GM19438 (cell line): ENCODE measurements around the gene OGDHL.
"Not testable (repeated sequence)": the region's sequence is repeated elsewhere in the genome, so short reads cannot be mapped to it uniquely, and the experiment has no call there.

Experiments used
- ATAC-seq: cut with Tn5 transposase; IDR thresholded peaks from one replicate; pipeline ENCODE4 v1.9.1; 2021; ENCODE audit warnings: low read depth; ENCODE audit not compliant: unreplicated experiment

OGDHL gene

GRCh38 chr10:49758249-49758930, 3.7 kb downstream of the OGDHL start:
- no peak for ATAC-seq

- ATAC-seq, result no peak
Observed at GRCh38 chr10:49756641-49757040, 5.5 kb downstream of the OGDHL start.

- no peak for ATAC-seq
Observed at GRCh38 chr10:49756031-49756430, 6.1 kb downstream of the OGDHL start.

GRCh38 chr10:49754951-49755350, 7.2 kb downstream of the OGDHL start:
- ATAC-seq, result not testable (repeated sequence)

- ATAC-seq, result no peak
Observed at GRCh38 chr10:49752584-49752983, 9.5 kb downstream of the OGDHL start.

GRCh38 chr10:49751636-49752510, 10.2 kb downstream of the OGDHL start:
- no peak for ATAC-seq

GRCh38 chr10:49751216-49751615, 10.9 kb downstream of the OGDHL start:
- ATAC-seq, result no peak

GRCh38 chr10:49750546-49750945, 11.6 kb downstream of the OGDHL start:
- no peak for ATAC-seq

- ATAC-seq, result no peak
Observed at GRCh38 chr10:49749556-49750491, 12.3 kb downstream of the OGDHL start.

GRCh38 chr10:49749144-49749543, 13.0 kb downstream of the OGDHL start:
- ATAC-seq, result no peak

GRCh38 chr10:49748006-49748405, 14.1 kb downstream of the OGDHL start:
- ATAC-seq, result no peak

- ATAC-seq, result no peak
Observed at GRCh38 chr10:49747303-49747646, 14.8 kb downstream of the OGDHL start.

GRCh38 chr10:49746626-49747302, 15.4 kb downstream of the OGDHL start:
- no peak for ATAC-seq

GRCh38 chr10:49745756-49746155, 16.4 kb downstream of the OGDHL start:
- ATAC-seq, result no peak

GRCh38 chr10:49744924-49745605, 17.1 kb downstream of the OGDHL start:
- ATAC-seq, result no peak

GRCh38 chr10:49744091-49744685, 17.9 kb downstream of the OGDHL start:
- no peak for ATAC-seq

GRCh38 chr10:49743464-49744075, 18.6 kb downstream of the OGDHL start:
- no peak for ATAC-seq

- ATAC-seq, result no peak
Observed at GRCh38 chr10:49742683-49743463, 19.2 kb downstream of the OGDHL start.
